Neuronal stem cell (in vitro differentiated cells): ENCODE measurements around the gene ING5.
A peak's percentile ranks its signal among the peaks of the same experiment; 100 is the strongest.

ENCODE experiments used
- DNase-seq: peaks from one replicate; pipeline ENCODE4 v3.0.0-alpha.2; 2013; ENCODE audit warnings: low spot score
- H2AFZ ChIP-seq: one replicate; pipeline ENCODE4 v1.6.1; 2013; ENCODE audit warnings: mild to moderate bottlenecking, low read length, inconsistent platforms
- H2AK5ac ChIP-seq: 2 replicates; pipeline ENCODE4 v1.6.1; 2013; ENCODE audit warnings: low read depth, mild to moderate bottlenecking, inconsistent platforms, low read length, moderate library complexity, mixed read lengths
- H2BK120ac ChIP-seq: 2 replicates; pipeline ENCODE4 v1.6.1; 2013; ENCODE audit warnings: low read depth, mild to moderate bottlenecking, inconsistent platforms, low read length, moderate library complexity, mixed read lengths
- H2BK12ac ChIP-seq: one replicate; pipeline ENCODE4 v1.6.1; 2013; ENCODE audit warnings: low read length, inconsistent platforms
- H2BK15ac ChIP-seq: 2 replicates; pipeline ENCODE4 v1.6.1; 2013; ENCODE audit warnings: mild to moderate bottlenecking, low read length, inconsistent platforms, mixed read lengths
- H2BK5ac ChIP-seq: one replicate; pipeline ENCODE4 v1.6.1; 2013; ENCODE audit warnings: inconsistent platforms, mild to moderate bottlenecking, low read length, moderate library complexity
- H3K14ac ChIP-seq: one replicate; pipeline ENCODE4 v1.6.1; 2013; ENCODE audit warnings: low read length, inconsistent platforms
- H3K18ac ChIP-seq: 2 replicates; pipeline ENCODE4 v1.6.1; 2013; ENCODE audit warnings: low read length, inconsistent platforms
- H3K23ac ChIP-seq: 2 replicates; pipeline ENCODE4 v1.6.1; 2013; ENCODE audit warnings: low read depth, mild to moderate bottlenecking, mixed read lengths, low read length, inconsistent platforms; ENCODE audit not compliant: poor library complexity
- H3K27ac ChIP-seq: replicated peaks from 3 replicates; pipeline ENCODE4 v1.5.1; 2013; ENCODE audit warnings: low read length, inconsistent platforms
- H3K27me3 ChIP-seq, 3 experiments: 2 replicates each; pipeline ENCODE4 v1.6.1; 2013; ENCODE audit warnings: low read length in 3 of 3, mild to moderate bottlenecking in 2 of 3, inconsistent platforms in 1 of 3, low read depth in 1 of 3, mixed read lengths in 1 of 3, moderate library complexity in 1 of 3; ENCODE audit not compliant: control insufficient read depth in 3 of 3, insufficient read depth in 3 of 3
- H3K36me3 ChIP-seq, 2 donors: replicated peaks in 1 of 2; 2 replicates each; pipeline ENCODE4 v1.6.1; 2013; ENCODE audit warnings: low read length in 2 of 2; ENCODE audit not compliant: control insufficient read depth in 2 of 2, insufficient read depth in 2 of 2
- H3K4ac ChIP-seq: 2 replicates; pipeline ENCODE4 v1.6.1; 2013; ENCODE audit warnings: inconsistent platforms, mild to moderate bottlenecking, low read length, moderate library complexity
- H3K4me1 ChIP-seq, 2 donors: 1 replicate in 1 of 2; 2 replicates in 1 of 2; pipeline ENCODE4 v1.6.1; 2013; ENCODE audit warnings: low read length in 2 of 2, low read depth in 1 of 2; ENCODE audit not compliant: control insufficient read depth in 2 of 2, insufficient read depth in 1 of 2
- H3K4me2 ChIP-seq: one replicate; pipeline ENCODE4 v1.6.1; 2013; ENCODE audit warnings: mild to moderate bottlenecking, low read length, inconsistent platforms; ENCODE audit not compliant: insufficient read depth, poor library complexity, severe bottlenecking
- H3K4me3 ChIP-seq, 2 donors: 2 replicates each; pipeline ENCODE4 v1.5.1; 2013; ENCODE audit warnings: low read length in 2 of 2, mild to moderate bottlenecking in 2 of 2, inconsistent platforms in 1 of 2, moderate library complexity in 1 of 2
- H3K79me1 ChIP-seq: one replicate; pipeline ENCODE4 v1.6.1; 2013; ENCODE audit warnings: low read depth, mild to moderate bottlenecking, inconsistent platforms, low read length, moderate library complexity
- H3K9ac ChIP-seq: one replicate; pipeline ENCODE4 v1.6.1; 2013; ENCODE audit warnings: mild to moderate bottlenecking, low read depth, low read length, inconsistent platforms; ENCODE audit not compliant: poor library complexity
- H3K9me3 ChIP-seq, 2 donors: replicated peaks in 1 of 2; 2 replicates each; pipeline versions ENCODE3 to v1.6.1; 2013; ENCODE audit warnings: low read length in 2 of 2, mild to moderate bottlenecking in 2 of 2, inconsistent platforms in 1 of 2, low read depth in 1 of 2, mixed read lengths in 1 of 2, moderate library complexity in 1 of 2; ENCODE audit not compliant: control insufficient read depth in 2 of 2, insufficient read depth in 1 of 2
- H4K8ac ChIP-seq: one replicate; pipeline ENCODE4 v1.6.1; 2013; ENCODE audit warnings: low read depth, mild to moderate bottlenecking, inconsistent platforms, low read length, moderate library complexity
- H4K91ac ChIP-seq: one replicate; pipeline ENCODE4 v1.6.1; 2013; ENCODE audit warnings: low read length, low read depth, mild to moderate bottlenecking, inconsistent platforms; ENCODE audit not compliant: poor library complexity
- WGBS, 2 donors: extraction: QIAGEN DNeasy Blood & Tissue Kit; methylation state at CpG; one replicate each; pipeline ENCODE4 v1.1.7; 2013; ENCODE audit warnings: missing lambda C conversion rate in 2 of 2, mixed read lengths in 1 of 2; ENCODE audit not compliant: insufficient read length in 2 of 2, insufficient replicate concordance in 1 of 2; ENCODE audit errors: extremely low coverage in 2 of 2; 5-methylcytosine and 5-hydroxymethylcytosine counted together

ING5 gene

DNA sequence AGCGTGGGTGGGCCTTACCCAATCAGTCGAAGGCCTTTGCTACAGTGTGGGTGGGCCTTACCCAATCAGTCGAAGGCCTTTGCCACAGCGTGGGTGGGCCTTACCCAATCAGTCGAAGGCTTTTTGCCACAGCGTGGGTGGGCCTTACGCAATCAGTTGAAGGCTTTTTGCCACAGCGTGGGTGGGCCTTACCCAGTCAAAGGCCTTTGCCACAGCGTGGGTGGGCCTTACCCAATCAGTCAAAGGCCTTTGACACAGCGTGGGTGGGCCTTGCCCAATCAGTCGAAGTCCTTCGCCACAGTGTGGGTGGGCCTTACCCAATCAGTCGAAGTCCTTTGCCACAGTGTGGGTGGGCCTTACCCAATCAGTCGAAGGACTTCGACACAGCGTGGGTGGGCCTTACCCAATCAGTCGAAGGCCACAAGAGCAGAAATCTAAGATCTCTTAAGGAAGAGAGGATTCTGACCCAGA lies 58.5 kb downstream of the ING5 start:
- H3K4me1 ChIP-seq: peaks cover 11 to 12% of the 10 kb centered on the region in 2 donors
- no peak overlapping the region for H3K4ac ChIP-seq
- no peak overlapping the region for H3K4me2 ChIP-seq
- no peaks in the 10 kb centered on the region for H3K9me3 ChIP-seq
- no peak overlapping the region for H3K9ac ChIP-seq
- H2BK15ac ChIP-seq: no peak overlapping the region
- H2BK12ac ChIP-seq: no peak overlapping the region
- H3K36me3 ChIP-seq: peaks cover 12 to 21% of the 10 kb centered on the region in 2 donors
- H3K79me1 ChIP-seq: peaks cover 2% of the 10 kb centered on the region
- H2AFZ ChIP-seq: no peak overlapping the region
- no peak overlapping the region for H2BK5ac ChIP-seq
- H3K27ac ChIP-seq: no peak overlapping the region
- no peak overlapping the region for H3K18ac ChIP-seq
- no peak overlapping the region for H2AK5ac ChIP-seq
- H4K91ac ChIP-seq: no peak overlapping the region
- no peak overlapping the region for H4K8ac ChIP-seq
- H3K14ac ChIP-seq: no peak overlapping the region
- no peak for DNase-seq
- peak overlapping the region in 1 of 2 donors; percentile 42 for H3K4me3 ChIP-seq
- H3K23ac ChIP-seq: no peak overlapping the region
- H3K27me3 ChIP-seq: no peaks in the 10 kb centered on the region
- no peak overlapping the region for H2BK120ac ChIP-seq
- WGBS, 2 donors: no CpG with 5 or more reads among the region's 17 CpGs

- Histone ChIP-seq H3K18ac (no peak overlapping the region), H3K4me3 (no peak overlapping the region), H2BK15ac (no peak overlapping the region), H3K79me1 (no peaks in the 10 kb centered on the region), H2BK5ac (no peak overlapping the region), H3K27ac (no peak overlapping the region), H3K9me3 (no peaks in the 10 kb centered on the region), H3K23ac (no peak overlapping the region), H2AFZ (no peak overlapping the region), H2BK12ac (no peak overlapping the region), H3K9ac (no peak overlapping the region), H3K4me1 (peaks cover 11 to 12% of the 10 kb centered on the region in 2 donors), H2AK5ac (no peak overlapping the region), H4K91ac (no peak overlapping the region), H3K4ac (no peak overlapping the region), H3K14ac (no peak overlapping the region), H4K8ac (no peak overlapping the region), H3K4me2 (no peak overlapping the region), H2BK120ac (no peak overlapping the region), H3K36me3 (peaks cover 7 to 9% of the 10 kb centered on the region in 2 donors), H3K27me3 (no peaks in the 10 kb centered on the region)
- DNase-seq: no peak
- no CpG with 5 or more reads among the region's 18 CpGs for WGBS, 2 donors
Measured at GRCh38 chr2:241762321-241762932, 60.6 kb downstream of the ING5 start.

DNA sequence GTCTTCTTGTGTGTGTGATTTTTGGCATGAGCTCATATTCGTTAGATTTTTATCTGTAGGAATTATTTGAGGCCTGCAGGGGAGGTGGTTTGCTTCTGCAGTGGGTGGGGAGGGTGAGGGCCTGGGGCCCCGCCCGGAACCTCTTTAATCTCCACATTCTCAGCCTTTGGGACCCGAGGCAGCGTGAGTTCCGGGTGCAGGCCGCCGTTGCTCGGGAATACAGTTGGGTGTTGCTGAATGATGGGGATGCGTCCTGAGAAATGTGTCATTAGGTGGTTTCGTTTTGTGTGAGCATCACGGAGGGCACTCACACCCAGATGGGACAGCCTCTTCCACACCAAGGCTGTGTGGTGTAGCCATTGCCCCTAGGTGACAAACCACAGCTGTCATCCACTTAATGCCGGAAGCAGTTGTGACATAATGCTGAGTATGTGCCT lies 61.1 kb downstream of the ING5 start:
- H2AK5ac ChIP-seq: no peak overlapping the region
- no peak overlapping the region for H4K8ac ChIP-seq
- no peak overlapping the region for H3K23ac ChIP-seq
- H3K27me3 ChIP-seq: no peaks in the 10 kb centered on the region
- no peak overlapping the region for H2BK120ac ChIP-seq
- no peak overlapping the region for H3K4me2 ChIP-seq
- H3K14ac ChIP-seq: no peak overlapping the region
- no peaks in the 10 kb centered on the region for H3K9me3 ChIP-seq
- WGBS, 2 donors: no CpG with 5 or more reads among the region's 13 CpGs
- no peak overlapping the region for H2BK5ac ChIP-seq
- no peak overlapping the region for H2BK12ac ChIP-seq
- H4K91ac ChIP-seq: no peak overlapping the region
- no peak overlapping the region for H3K4ac ChIP-seq
- H3K4me3 ChIP-seq: no peak overlapping the region
- H3K9ac ChIP-seq: no peak overlapping the region
- peaks cover 6 to 9% of the 10 kb centered on the region in 2 donors for H3K36me3 ChIP-seq
- no peak overlapping the region for H3K18ac ChIP-seq
- H3K79me1 ChIP-seq: no peaks in the 10 kb centered on the region
- peaks cover 11 to 12% of the 10 kb centered on the region in 2 donors for H3K4me1 ChIP-seq
- no peak for DNase-seq
- H2AFZ ChIP-seq: no peak overlapping the region
- no peak overlapping the region for H3K27ac ChIP-seq
- no peak overlapping the region for H2BK15ac ChIP-seq

- no peak overlapping the region for H3K27ac ChIP-seq
- H4K8ac ChIP-seq: peak overlapping the region; percentile 43
- no peak overlapping the region for H3K23ac ChIP-seq
- H2AFZ ChIP-seq: no peak overlapping the region
- H3K9me3 ChIP-seq: no peaks in the 10 kb centered on the region
- H3K14ac ChIP-seq: no peak overlapping the region
- no peak overlapping the region for H2AK5ac ChIP-seq
- no peak overlapping the region for H3K9ac ChIP-seq
- no peak overlapping the region for H3K4me3 ChIP-seq
- H3K36me3 ChIP-seq: peaks cover 5 to 9% of the 10 kb centered on the region in 2 donors
- H3K79me1 ChIP-seq: no peaks in the 10 kb centered on the region
- no peaks in the 10 kb centered on the region for H3K27me3 ChIP-seq
- H2BK12ac ChIP-seq: no peak overlapping the region
- no peak overlapping the region for H2BK5ac ChIP-seq
- WGBS, 2 donors: no CpG with 5 or more reads among the region's 20 CpGs
- H3K4ac ChIP-seq: no peak overlapping the region
- peaks cover 11 to 12% of the 10 kb centered on the region in 2 donors for H3K4me1 ChIP-seq
- no peak overlapping the region for H2BK15ac ChIP-seq
- H4K91ac ChIP-seq: no peak overlapping the region
- H3K18ac ChIP-seq: no peak overlapping the region
- no peak overlapping the region for H2BK120ac ChIP-seq
- H3K4me2 ChIP-seq: no peak overlapping the region
- DNase-seq: no peak
Measured at GRCh38 chr2:241763551-241764274, 61.9 kb downstream of the ING5 start.
